Activated naive CD8-positive, alpha-beta T cell (primary cell): Measurements from ENCODE around the gene CUEDC2.

ENCODE experiments used
- H3K27ac Mint-ChIP-seq: one replicate; pipeline ENCODE4 v1.8.0; 2021; ENCODE audit warnings: mixed read lengths
- H3K27me3 Mint-ChIP-seq: one replicate; pipeline ENCODE4 v1.8.0; 2021; ENCODE audit warnings: mixed read lengths
- H3K36me3 Mint-ChIP-seq: one replicate; pipeline ENCODE4 v1.8.0; 2021; ENCODE audit warnings: mixed read lengths
- H3K4me1 Mint-ChIP-seq: one replicate; pipeline ENCODE4 v1.8.0; 2021; ENCODE audit warnings: low read depth, mixed read lengths
- H3K4me3 Mint-ChIP-seq: one replicate; pipeline ENCODE4 v1.8.0; 2021; ENCODE audit warnings: mild to moderate bottlenecking, mixed read lengths
- H3K9me3 Mint-ChIP-seq: one replicate; pipeline ENCODE4 v1.8.0; 2021; ENCODE audit warnings: low read depth, mixed read lengths

Gene CUEDC2

DNA sequence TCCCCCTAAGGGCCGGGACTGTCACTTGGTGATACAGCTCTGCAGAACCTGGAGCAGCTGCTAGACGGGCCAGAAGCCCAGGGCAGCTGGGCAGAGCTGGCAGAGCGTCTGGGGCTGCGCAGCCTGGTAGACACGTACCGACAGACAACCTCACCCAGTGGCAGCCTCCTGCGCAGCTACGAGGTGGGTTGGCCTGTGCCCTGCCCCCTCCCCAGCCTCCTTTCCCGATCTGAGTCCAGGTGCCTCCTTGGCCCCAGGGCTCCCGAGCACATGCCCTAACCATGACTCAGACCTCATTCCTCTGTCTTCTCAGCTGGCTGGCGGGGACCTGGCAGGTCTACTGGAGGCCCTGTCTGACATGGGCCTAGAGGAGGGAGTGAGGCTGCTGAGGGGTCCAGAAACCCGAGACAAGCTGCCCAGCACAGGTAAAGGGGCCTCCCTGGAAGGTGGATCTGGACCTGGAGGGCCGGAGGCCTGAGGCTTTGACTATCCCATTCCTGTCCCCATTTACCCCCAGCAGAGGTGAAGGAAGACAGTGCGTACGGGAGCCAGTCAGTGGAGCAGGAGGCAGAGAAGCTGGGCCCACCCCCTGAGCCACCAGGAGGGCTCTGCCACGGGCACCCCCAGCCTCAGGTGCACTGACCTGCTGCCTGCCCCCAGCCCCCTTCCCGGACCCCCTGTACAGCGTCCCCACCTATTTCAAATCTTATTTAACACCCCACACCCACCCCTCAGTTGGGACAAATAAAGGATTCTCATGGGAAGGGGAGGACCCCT lies 30.5 kb downstream of the CUEDC2 start:
- no peaks in the 10 kb centered on the region for H3K9me3 Mint-ChIP-seq
- H3K4me3 Mint-ChIP-seq: no peak overlapping the region
- H3K36me3 Mint-ChIP-seq: peaks cover 2% of the 10 kb centered on the region
- H3K27me3 Mint-ChIP-seq: no peaks in the 10 kb centered on the region
- H3K4me1 Mint-ChIP-seq: peaks cover 29% of the 10 kb centered on the region
- H3K27ac Mint-ChIP-seq: no peak overlapping the region

DNA sequence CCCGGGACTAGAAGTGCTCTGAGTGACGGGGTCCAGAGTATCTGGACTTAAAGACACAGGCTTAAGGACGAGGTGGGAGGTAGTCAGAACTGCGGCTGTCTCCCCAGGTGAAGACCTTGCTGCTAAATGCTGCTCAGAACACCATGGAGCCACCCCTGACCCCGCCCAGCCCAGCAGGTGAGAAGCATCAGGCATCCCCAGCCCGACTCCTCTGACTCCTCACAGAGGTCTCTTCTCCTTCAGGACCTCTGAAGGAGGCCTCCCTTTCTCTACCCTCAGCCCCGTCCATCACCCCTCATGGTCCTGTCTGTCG lies 31.1 kb downstream of the CUEDC2 start:
- no peak overlapping the region for H3K27ac Mint-ChIP-seq
- peaks cover 33% of the 10 kb centered on the region for H3K4me1 Mint-ChIP-seq
- no peaks in the 10 kb centered on the region for H3K9me3 Mint-ChIP-seq
- no peaks in the 10 kb centered on the region for H3K27me3 Mint-ChIP-seq
- H3K36me3 Mint-ChIP-seq: peaks cover 2% of the 10 kb centered on the region
- no peak overlapping the region for H3K4me3 Mint-ChIP-seq

DNA sequence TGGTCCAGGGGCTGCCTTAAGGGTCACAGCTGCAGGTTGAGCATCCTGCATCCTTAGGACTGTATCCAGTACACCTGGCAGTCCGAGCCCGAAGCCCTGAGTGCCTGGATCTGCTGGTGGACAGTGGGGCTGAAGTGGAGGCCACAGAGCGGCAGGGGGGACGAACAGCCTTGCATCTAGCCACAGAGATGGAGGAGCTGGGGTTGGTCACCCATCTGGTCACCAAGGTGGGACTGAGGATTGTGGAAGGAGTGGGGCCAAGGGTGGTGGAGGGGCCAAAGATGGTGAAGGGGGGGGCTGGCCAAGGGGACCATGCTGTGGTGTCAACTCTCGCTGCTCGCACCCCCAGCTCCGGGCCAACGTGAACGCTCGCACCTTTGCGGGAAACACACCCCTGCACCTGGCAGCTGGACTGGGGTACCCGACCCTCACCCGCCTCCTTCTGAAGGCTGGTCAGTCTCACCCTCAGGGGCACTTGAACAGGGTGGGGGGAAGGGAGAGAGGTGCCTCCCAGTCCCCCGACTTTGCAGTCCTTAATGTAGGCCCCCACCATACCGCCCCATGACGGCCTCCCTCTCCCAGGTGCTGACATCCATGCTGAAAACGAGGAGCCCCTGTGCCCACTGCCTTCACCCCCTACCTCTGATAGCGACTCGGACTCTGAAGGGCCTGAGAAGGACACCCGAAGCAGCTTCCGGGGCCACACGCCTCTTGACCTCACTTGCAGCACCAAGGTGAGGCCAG lies 31.6 kb downstream of the CUEDC2 start:
- Mint-ChIP-seq H3K27ac (peak overlapping the region; percentile 46), H3K36me3 (peaks cover 2% of the 10 kb centered on the region), H3K27me3 (no peaks in the 10 kb centered on the region), H3K9me3 (no peaks in the 10 kb centered on the region), H3K4me1 (peaks cover 35% of the 10 kb centered on the region), H3K4me3 (no peak overlapping the region)

DNA sequence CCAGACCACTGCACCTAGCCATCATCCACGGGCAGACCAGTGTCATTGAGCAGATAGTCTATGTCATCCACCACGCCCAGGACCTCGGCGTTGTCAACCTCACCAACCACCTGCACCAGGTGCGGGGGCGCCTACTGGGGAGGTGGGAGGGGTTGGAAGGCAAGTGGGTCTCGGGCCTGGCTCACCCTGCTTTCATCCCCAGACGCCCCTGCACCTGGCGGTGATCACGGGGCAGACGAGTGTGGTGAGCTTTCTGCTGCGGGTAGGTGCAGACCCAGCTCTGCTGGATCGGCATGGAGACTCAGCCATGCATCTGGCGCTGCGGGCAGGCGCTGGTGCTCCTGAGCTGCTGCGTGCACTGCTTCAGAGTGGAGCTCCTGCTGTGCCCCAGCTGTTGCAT lies 32.3 kb downstream of the CUEDC2 start:
- Mint-ChIP-seq H3K4me1 (peaks cover 32% of the 10 kb centered on the region), H3K4me3 (peak overlapping the region; percentile 71), H3K27ac (no peak overlapping the region), H3K9me3 (no peaks in the 10 kb centered on the region), H3K36me3 (peaks cover 2% of the 10 kb centered on the region), H3K27me3 (no peaks in the 10 kb centered on the region)

DNA sequence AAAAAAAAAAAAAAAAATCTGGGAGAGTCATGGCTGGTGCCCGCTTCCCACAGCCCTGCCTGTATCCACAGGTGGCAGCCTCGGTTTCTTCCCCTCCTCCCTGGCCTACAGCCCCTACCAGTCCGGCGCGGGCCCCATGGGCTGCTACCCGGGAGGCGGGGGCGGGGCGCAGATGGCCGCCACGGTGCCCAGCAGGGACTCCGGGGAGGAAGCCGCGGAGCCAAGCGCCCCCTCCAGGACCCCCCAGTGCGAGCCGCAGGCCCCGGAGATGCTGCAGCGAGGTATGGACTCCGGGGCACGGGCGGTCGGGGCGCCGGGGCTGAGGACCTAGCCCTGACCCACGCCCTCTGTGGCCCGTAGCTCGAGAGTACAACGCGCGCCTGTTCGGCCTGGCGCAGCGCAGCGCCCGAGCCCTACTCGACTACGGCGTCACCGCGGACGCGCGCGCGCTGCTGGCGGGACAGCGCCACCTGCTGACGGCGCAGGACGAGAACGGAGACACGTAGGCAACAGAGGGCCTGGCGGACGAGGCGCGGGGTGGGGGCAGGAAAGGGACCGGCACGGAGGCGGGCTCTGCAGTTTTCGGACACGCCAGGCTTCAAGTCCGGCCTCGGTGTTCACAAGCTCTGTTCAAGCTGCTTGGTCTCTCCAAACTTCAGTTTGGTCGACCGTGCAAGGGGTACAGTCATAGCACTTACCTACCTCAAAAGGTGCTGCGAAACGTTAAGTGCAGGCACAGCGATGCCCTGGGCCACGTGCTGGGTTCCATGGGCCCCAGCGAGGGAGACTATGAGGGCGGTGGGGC lies 33.0 kb downstream of the CUEDC2 start:
- Mint-ChIP-seq H3K9me3 (no peaks in the 10 kb centered on the region), H3K27ac (peak overlapping the region; percentile 54), H3K4me3 (peak overlapping the region; percentile 92), H3K36me3 (peaks cover 2% of the 10 kb centered on the region), H3K27me3 (no peaks in the 10 kb centered on the region), H3K4me1 (peaks cover 32% of the 10 kb centered on the region)

DNA sequence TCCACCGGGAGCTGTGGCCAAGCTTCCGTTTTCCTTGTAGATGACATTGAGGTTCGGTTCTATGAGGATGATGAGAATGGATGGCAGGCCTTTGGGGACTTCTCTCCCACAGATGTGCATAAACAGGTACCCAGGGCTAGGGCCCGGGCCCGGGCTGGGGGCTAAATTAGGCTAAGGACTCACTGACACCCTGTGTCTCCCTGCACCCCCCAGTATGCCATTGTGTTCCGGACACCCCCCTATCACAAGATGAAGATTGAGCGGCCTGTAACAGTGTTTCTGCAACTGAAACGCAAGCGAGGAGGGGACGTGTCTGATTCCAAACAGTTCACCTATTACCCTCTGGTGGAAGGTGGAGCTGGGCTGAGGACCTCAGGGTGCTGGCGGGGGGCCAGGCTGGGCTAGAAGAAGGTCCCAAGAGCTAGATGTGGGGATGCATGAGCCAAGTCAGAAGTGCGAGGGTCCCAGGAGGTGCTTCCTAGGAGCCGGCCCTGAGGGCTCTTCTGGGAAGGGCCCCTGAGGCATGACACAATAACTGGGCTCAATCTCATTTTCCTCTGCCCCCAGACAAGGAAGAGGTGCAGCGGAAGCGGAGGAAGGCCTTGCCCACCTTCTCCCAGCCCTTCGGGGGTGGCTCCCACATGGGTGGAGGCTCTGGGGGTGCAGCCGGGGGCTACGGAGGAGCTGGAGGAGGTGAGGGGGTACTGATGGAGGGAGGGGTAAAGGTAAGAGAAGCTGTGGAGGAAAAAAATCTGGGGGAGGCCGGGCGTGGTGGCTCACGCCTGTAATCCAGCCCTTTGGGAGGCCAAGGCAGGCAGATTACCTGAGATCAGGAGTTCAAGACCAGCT lies 34.0 kb downstream of the CUEDC2 start:
- Mint-ChIP-seq H3K4me1 (peaks cover 34% of the 10 kb centered on the region), H3K4me3 (peak overlapping the region; percentile 92), H3K27me3 (no peaks in the 10 kb centered on the region), H3K27ac (peak overlapping the region; percentile 54), H3K9me3 (no peaks in the 10 kb centered on the region), H3K36me3 (peaks cover 2% of the 10 kb centered on the region)

DNA sequence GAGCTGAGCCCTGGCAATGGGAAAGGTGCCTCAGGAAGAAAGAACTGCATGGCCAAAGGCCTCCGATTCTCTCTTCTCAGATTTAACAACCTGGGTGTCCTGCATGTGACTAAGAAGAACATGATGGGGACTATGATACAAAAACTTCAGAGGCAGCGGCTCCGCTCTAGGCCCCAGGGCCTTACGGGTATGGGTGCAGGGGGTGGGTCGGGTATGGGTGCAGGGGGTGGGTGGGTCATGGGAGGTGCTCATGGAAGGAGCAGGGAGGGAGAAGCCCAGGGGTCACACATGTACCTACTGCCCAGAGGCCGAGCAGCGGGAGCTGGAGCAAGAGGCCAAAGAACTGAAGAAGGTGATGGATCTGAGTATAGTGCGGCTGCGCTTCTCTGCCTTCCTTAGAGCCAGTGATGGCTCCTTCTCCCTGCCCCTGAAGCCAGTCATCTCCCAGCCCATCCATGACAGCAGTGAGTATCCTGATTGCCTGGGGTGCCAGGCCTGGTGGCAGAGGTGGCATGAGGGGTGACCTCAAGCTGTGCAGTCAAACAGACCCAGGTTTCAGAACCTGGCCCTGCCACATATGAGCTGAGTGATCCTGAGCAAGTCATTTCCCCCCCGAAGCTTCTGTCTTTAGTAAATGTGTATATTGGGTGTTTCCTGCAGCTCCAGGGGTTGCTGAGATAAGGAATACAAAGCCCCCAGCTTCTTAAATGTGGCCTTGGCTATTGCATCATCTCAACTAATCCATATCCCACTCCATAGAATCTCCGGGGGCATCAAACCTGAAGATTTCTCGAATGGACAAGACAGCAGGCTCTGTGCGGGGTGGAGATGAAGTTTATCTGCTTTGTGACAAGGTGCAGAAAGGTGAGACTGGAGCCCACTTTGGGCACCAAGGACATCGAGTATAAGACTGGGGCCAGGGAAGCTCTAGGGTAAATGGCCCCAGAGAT lies 34.9 kb downstream of the CUEDC2 start:
- Mint-ChIP-seq H3K4me3 (peak overlapping the region; percentile 92), H3K9me3 (no peaks in the 10 kb centered on the region), H3K4me1 (peaks cover 39% of the 10 kb centered on the region), H3K36me3 (peaks cover 2% of the 10 kb centered on the region), H3K27me3 (no peaks in the 10 kb centered on the region), H3K27ac (peak overlapping the region; percentile 97)

DNA sequence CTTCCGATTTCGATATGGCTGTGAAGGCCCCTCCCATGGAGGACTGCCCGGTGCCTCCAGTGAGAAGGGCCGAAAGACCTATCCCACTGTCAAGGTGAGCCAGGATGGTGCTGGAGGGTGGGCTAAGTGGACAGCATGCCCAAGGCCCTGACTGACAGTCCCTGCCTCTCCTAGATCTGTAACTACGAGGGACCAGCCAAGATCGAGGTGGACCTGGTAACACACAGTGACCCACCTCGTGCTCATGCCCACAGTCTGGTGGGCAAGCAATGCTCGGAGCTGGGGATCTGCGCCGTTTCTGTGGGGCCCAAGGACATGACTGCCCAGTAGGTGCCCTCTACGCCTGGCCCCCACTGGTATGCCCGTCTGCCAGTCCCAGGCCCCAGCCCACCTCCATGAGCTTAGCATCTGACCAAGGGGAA lies 35.6 kb downstream of the CUEDC2 start:
- Mint-ChIP-seq H3K27me3 (no peaks in the 10 kb centered on the region), H3K4me1 (peaks cover 39% of the 10 kb centered on the region), H3K9me3 (no peaks in the 10 kb centered on the region), H3K4me3 (peak overlapping the region; percentile 92), H3K36me3 (peaks cover 2% of the 10 kb centered on the region), H3K27ac (peak overlapping the region; percentile 97)

DNA sequence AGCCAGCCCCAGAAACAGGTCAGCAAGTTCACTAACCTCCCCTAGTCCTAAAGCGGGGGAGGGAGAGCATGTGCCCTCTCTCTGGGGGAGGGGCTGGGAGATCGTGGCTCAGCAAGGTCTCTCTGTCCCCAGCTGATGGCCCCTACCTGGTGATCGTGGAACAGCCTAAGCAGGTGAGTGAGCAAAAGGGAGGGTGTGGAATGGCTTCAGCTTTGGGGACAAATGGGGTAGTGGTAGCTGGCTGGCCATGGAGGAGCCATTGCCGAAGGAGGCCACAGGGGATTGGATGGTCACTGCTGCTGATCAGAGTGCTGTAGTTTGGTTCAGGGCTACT lies 36.1 kb downstream of the CUEDC2 start:
- Mint-ChIP-seq H3K4me1 (peaks cover 39% of the 10 kb centered on the region), H3K27ac (peak overlapping the region; percentile 97), H3K36me3 (peaks cover 2% of the 10 kb centered on the region), H3K9me3 (no peaks in the 10 kb centered on the region), H3K27me3 (no peaks in the 10 kb centered on the region), H3K4me3 (peak overlapping the region; percentile 92)

DNA sequence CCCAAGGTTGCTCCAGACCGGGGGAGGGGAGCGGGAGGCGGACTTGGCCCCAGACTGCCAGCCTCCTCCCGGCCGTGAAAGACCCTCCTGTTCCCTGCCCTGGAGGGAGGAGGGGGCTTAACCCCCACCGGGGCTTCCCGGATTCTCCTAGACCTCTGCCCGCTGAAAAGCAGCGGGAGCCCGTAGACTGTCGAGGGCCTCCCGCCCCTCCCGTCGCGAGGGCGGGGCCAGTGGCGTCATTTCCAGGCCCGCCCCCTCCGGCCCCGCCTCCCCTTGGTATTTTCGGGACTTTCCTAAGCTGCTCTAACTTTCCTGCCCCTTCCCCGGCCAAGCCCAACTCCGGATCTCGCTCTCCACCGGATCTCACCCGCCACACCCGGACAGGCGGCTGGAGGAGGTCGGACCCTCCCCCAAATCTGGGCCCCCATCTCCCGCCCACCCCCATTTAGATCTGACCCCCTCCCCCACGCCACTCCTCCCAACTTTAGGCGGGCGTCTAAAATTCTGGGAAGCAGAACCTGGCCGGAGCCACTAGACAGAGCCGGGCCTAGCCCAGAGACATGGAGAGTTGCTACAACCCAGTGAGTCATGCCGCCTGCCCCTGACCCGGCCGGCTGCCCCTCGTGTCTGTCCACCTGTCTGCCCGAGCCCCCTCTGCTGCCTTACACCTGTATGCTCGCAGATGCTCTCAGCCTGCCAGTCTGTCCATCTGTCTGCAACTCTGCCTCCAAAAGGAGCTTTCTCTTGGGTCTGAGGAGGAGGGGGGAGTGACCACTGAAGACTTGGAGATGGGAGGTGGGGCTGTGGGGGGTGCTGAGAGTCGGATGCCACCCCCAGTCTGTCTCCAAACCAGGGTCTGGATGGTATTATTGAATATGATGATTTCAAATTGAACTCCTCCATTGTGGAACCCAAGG lies 36.7 kb downstream of the CUEDC2 start, which contains the start of gene NFKB2:
TSS of gene NFKB2 (plus strand) at position 306 of the 917 bp plus-strand sequence. CDS start at position 561, 255 bp downstream.
- H3K27ac Mint-ChIP-seq: peak within 1 kb of the TSS; percentile 97
- peak within 1 kb of the TSS; percentile 92 for H3K4me3 Mint-ChIP-seq
- H3K9me3 Mint-ChIP-seq: no peaks in the 10 kb centered on the region
- H3K27me3 Mint-ChIP-seq: no peaks in the 10 kb centered on the region
- peaks cover 39% of the 10 kb centered on the region for H3K4me1 Mint-ChIP-seq
- H3K36me3 Mint-ChIP-seq: peaks cover 2% of the 10 kb centered on the region

DNA sequence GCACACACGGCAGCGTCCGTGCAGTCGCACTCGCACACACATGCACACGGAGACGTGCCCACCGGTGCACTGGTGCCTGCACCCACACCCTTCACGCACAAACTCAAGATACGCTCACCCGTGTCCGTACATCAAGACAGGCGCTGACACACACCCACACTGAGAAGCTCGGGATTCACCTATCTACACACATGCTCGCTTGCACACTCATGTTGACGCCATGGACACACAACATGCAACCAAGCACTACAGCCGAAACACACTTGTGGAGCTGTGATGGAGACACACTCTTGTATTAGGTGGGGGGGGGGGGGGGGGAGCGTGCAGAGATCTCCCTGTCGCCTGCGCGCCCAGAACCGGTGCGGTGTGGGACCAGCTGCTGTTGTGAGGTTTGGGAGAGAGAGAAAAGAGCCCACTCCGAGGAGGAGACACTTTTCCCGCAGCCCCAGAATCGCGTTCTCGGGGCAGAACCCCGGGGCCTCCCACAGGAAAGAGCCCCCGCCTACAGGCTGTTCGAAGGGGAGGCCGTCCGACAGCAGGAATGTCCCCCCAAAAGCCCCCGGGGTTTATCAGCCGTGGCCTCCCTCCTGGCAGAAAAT lies 37.5 kb downstream of the CUEDC2 start:
- H3K4me1 Mint-ChIP-seq: peaks cover 39% of the 10 kb centered on the region
- H3K36me3 Mint-ChIP-seq: no peaks in the 10 kb centered on the region
- peak overlapping the region; percentile 92 for H3K4me3 Mint-ChIP-seq
- no peaks in the 10 kb centered on the region for H3K9me3 Mint-ChIP-seq
- H3K27me3 Mint-ChIP-seq: no peaks in the 10 kb centered on the region
- peak overlapping the region; percentile 97 for H3K27ac Mint-ChIP-seq

DNA sequence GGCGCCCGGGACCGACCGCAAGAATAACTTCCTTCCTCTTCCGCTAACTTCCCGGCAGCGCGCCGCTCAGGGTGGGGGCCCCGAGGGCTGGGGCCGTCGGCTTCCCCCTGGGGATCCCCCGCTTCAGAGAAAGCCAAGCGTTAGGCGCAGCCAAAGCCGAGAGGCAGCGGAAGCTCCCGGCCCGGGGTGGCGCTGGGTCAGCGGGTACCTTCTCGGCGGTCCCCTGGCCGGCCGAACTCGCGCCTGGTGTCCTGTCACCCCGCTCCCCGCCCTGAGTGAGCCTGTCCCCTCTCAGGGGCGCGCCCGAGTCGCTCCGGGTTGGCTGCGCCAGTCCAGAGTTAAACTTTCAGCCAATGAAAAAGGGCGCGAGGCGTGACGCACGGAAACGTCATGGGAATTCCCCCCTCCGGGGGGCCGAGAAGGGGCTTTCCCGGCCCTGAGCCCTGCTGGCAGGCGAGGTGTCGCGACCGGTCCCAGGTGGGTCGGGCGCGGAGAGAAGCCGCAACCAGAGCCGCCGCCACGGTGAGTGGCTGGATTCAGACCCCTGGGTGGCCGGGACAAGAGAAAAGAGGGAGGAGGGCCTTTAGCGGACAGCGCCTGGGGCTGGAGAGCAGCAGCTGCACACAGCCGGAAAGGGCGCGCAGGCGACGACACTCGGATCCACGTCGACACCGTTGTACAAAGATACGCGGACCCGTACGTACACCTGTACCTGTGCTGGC lies 38.1 kb downstream of the CUEDC2 start:
- Mint-ChIP-seq H3K36me3 (no peaks in the 10 kb centered on the region), H3K4me1 (peaks cover 35% of the 10 kb centered on the region), H3K9me3 (no peaks in the 10 kb centered on the region)

More for the DNA sequence above, 38.1 kb downstream of the CUEDC2 start:
- no peaks in the 10 kb centered on the region for H3K27me3 Mint-ChIP-seq
- peak overlapping the region; percentile 92 for H3K4me3 Mint-ChIP-seq
- peak overlapping the region; percentile 97 for H3K27ac Mint-ChIP-seq
